Ovary (tissue), 3 donors: ENCODE results near the gene ANGEL2.

ENCODE experiments used
- CTCF ChIP-seq, 3 donors: fragments of 450-650 bp in 2 of 3; fragments of 200-600 bp in 1 of 3; IDR thresholded peaks; one replicate each; pipeline versions ENCODE4 v1.5.1 to v1.8.0; 2016 to 2022; ENCODE audit warnings: antibody characterized with exemption in 3 of 3, mild to moderate bottlenecking in 1 of 3
- POLR2A ChIP-seq: fragments of 450-650 bp; IDR thresholded peaks from one replicate; pipeline ENCODE4 v1.6.1; 2017; ENCODE audit warnings: antibody characterized with exemption, mild to moderate bottlenecking, moderate library complexity
- donor health status: DM: no; HTN: no; CAD: no.

- TF ChIP-seq CTCF (IDR thresholded peaks at IDR 0.05), result no peak
- TF ChIP-seq POLR2A, result no peak
Measured at GRCh38 chr1:213057264-213058059, 41.8 kb upstream of the ANGEL2 start.
